ENCODE measurements around the gene PRKAB1.
A peak's percentile ranks its signal among the peaks of the same experiment; 100 is the strongest.
"Not testable (repeated sequence)": the region's sequence is repeated elsewhere in the genome, so short reads cannot be mapped to it uniquely, and the experiment has no call there.

PRKAB1 gene, protein sequence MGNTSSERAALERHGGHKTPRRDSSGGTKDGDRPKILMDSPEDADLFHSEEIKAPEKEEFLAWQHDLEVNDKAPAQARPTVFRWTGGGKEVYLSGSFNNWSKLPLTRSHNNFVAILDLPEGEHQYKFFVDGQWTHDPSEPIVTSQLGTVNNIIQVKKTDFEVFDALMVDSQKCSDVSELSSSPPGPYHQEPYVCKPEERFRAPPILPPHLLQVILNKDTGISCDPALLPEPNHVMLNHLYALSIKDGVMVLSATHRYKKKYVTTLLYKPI

DNA sequence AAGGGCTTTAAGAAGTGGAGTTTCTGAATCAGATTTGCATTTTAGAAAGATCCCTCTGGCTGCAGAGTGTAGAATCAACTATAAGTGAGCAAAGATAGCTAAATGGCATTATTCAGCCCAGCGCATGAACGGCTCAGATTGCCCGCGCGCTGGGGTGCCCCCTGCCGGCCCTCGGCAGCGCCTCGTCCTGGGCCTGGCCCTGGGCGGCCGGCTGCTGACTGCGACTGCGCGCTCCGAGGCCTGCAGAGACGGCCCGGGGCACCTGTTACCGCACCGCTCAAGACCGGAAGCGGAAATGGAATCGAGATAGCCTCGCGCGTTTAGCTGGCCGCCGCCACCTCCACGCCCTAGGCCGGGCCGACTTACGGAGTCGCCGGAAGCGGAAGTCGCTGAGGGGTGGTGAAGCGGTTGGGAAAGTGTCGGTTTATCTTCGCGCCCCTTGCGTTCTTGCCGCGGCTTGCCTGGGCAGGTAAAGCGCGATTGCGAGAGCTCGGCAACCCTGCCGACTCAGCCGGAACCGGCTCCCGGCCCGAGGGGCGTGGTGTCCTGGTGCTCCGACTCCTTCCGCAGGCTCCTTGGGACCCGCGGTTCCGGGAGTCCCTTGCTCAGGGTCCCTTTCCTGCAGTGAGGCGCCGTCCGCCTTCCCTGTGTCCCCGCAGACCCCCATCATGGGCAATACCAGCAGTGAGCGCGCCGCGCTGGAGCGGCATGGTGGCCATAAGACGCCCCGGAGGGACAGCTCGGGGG lies at the start of gene PRKAB1:
PRKAB1 (plus strand) TSS at position 557 of the 747 bp plus-strand sequence; CDS start at position 669, 112 bp downstream.
- DNase-seq (ENCODE audit: low read depth), result peak; percentile 89
- H3K4me3 ChIP-seq (ENCODE audit: low read depth, low read length), result peak within 1 kb of the TSS; percentile 98

DNA sequence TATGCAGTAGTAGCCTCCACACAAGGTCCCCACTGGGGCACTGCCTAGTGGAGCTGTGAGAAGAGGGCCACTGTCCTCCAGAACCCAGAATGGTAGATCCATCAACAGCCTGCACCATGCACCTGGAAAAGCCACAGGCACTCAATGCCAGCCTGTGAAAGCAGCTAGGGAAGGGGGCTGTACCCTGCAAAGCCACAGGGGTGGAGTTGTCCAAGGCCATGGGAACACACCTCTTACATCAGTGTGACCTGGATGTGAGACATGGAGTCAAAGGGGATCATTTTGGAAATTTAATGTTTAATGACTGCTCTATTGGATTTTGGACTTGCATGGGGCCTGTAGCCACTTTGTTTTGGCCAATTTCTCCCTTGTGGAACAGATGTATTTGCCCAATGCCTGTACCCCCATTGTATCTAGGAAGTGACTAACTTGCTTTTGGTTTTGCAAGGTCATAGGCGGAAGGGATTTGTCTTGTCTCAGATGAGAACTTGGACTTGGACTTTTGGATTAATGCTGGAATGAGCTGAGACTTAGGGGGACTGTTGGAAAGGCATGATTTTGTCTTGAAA lies 49.5 kb upstream of the PRKAB1 start:
- DNase-seq (ENCODE audit: low read depth); H3K4me3 ChIP-seq (ENCODE audit: low read depth, low read length): not testable (repeated sequence)

DNA sequence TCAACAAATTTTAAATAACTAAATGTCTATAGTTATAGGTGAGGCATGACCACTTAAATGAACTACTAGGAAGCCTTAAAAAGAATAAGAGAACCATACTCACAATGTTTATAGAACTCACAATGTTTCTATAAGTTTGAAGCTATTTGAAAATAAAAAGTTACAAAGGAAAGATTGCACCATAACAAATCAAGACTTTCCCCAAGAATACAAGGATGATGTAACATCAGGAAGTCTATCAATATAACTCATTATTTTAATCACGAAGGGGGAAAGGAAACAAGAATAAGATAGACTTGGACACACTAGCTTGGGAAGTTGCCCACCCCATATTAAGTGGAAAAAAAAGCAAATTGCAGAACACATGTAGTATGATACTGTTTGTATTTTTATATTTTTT lies 47.4 kb upstream of the PRKAB1 start:
- no peak for DNase-seq (ENCODE audit: low read depth)
- no peak overlapping the region for H3K4me3 ChIP-seq (ENCODE audit: low read depth, low read length)

DNA sequence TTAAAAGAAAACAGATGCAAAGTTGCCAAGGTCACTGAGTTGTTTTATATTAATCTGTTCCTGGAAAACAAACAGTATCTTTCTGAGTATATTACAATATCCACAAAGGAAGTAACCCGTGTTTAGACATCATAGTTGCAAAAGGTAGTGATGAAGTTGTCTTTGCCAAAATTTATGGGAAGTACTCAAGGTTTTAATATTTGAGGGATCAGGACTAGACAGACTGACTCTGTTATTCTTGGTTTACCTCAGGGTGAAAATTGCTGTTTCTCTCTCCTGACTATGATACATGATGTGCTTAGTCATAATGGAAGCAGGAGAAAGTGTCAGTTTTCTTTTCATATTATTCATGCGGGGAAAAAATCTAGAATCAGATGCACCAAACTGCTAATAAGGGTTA lies 46.1 kb upstream of the PRKAB1 start:
- no peak overlapping the region for H3K4me3 ChIP-seq (ENCODE audit: low read depth, low read length)
- DNase-seq (ENCODE audit: low read depth), result no peak

DNA sequence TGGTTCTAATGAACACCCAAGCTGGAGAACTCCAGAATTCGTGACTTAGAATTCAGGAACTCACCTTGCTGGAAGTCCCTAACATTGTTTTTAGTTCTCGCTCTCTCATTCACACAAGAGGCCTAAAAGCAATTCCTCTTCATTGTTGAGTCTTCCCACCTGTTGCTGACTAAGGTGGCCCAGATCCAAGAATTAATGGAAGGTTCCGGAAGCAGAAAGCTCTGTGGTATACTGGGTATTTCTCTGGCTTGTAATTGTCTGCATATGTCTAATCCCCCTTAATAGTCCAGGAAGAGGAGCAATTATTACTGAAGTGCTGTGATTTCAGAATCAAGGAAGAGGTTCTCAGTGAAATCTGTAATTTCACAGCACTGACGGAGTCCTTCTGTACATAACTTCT lies 43.0 kb upstream of the PRKAB1 start:
- no peak overlapping the region for H3K4me3 ChIP-seq (ENCODE audit: low read depth, low read length)
- no peak for DNase-seq (ENCODE audit: low read depth)

DNA sequence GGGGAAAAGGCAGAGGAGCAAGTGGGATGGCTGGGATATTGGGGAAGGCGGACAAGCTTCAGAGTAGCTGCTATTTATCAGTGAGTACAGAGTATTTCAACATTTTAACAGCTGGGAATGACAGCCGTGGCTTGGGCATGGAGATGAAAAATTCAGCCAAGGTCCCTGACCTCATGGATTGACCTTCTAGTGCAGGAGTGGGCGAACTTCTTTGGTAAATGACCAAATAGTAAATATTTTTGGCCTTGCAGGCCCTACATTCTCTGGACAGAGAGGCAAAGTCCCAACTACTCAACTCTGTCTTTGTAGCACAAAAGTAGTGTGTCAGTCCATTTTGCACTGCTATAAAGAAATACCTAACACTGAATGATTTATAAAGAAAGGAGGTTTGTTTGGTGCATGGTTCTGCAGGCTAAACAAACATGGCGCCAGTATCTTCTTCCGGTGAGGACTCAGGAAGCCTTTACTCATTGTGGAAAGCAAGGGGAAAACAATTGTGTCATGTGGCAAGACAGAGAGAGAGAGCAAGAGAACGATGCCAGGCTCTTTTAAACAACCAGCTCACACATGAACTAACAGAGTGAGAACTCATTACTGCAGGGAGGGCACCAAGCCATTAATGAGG lies 40.8 kb upstream of the PRKAB1 start:
- no peak for DNase-seq (ENCODE audit: low read depth)
- no peak overlapping the region for H3K4me3 ChIP-seq (ENCODE audit: low read depth, low read length)

DNA sequence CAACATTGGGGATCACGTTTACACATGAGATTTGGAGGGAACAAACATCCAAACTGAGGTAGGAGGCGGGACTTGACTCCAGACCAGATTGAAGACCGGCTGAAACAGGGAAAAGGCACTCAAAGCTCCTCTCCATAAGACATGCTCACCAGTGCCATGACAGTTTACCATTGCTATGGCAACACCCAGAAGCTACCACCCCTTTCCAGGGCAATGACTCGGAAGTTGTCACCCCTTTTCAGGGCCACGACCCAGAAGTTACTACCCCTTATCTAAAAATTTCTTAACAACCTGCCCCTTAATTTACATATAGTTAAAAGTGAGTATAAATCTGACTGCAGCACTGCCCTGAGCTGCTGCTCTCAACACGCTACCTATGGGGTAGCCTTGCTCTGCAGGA lies 40.2 kb upstream of the PRKAB1 start:
- DNase-seq (ENCODE audit: low read depth), result no peak
- H3K4me3 ChIP-seq (ENCODE audit: low read depth, low read length), result no peak overlapping the region

DNA sequence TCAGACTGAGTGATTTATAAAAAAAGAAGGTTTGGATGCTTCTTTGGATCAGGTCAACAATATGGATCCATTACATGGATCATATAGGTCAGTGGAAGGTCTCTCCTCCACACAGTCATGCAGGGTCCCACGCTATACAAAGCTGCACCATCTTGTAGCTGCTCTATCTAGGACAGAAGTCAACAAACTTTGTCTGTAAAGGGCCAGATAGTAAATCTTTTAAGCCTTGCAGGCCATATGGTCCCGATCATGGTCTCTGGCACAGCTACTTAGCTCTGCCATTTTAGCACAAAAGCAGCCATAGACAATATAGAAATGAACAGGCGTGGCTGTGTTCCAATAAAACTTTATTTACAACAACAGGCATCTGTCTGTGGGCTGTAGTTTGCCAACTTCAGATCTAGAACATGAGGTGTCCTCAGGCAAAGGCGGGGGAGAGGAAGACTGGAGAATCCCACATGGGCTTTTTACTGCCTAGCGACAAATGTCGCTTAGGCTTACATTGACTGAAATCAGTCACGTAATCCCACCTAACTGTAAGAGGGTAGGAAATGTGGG lies 37.6 kb upstream of the PRKAB1 start:
- no peak for DNase-seq (ENCODE audit: low read depth)
- H3K4me3 ChIP-seq (ENCODE audit: low read depth, low read length), result no peak overlapping the region

DNA sequence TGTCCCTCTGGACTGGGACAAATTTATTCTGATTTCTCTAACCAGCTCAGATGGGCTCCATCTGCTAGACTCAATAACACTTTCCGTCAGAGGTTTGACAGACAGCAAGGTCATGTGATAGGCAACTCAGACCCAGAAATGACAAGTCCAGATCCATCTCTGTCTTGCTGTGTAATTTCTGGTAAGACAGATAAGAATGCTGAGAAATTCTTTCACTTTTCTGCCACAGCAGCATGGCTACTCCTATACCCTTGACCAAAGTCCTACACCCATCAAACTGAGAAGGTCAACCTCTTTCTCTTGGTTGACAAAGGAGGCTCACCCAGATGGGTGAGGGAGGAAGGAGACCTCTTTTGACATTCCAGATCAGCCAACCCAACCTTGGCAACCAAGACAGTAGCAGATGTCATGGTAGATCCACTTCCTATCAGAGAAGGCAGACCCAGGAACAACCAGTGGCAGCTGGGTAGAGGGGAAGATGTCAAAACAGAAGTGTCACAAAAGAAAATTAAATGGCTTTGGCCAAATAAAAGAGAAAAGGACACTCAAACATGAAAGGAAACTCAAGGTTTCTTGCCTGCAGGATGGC lies 36.9 kb upstream of the PRKAB1 start:
- no peak for DNase-seq (ENCODE audit: low read depth)
- no peak overlapping the region for H3K4me3 ChIP-seq (ENCODE audit: low read depth, low read length)

DNA sequence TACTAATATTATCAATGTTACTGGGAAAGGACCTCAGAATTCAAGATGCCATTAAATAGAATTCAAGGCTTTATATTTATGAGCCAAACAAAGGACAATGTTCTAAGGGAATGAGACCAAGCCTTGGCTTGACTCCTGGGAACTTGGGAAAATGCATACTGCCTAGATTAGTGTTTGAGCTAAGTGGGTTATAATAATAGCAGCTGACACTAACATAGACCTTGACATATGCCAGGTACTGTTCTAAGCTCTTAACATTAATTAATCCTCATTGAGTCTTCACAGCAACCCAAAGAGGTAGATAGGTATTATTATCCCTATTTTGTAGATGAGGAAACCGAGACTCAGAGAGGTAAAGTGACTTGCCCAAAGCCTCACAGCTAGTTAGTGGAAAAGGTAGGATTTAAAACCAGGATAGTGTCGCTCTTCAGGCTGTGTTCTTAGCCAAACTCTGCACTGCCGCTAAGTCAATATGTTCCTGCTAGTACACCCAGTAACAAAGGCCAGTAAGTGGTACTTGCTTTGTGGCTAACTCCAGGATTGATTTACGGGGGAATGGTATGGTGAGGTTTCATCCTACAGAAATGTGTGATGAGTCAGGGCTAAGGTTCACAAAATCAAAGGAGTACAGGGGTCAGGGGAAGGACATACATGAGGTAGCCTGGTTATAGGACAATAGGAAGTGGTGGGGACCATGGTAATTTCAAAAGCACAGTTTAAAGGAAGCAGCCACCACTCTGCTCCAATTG lies 35.8 kb upstream of the PRKAB1 start:
- peak; percentile 24 for DNase-seq (ENCODE audit: low read depth)
- H3K4me3 ChIP-seq (ENCODE audit: low read depth, low read length), result no peak overlapping the region

DNA sequence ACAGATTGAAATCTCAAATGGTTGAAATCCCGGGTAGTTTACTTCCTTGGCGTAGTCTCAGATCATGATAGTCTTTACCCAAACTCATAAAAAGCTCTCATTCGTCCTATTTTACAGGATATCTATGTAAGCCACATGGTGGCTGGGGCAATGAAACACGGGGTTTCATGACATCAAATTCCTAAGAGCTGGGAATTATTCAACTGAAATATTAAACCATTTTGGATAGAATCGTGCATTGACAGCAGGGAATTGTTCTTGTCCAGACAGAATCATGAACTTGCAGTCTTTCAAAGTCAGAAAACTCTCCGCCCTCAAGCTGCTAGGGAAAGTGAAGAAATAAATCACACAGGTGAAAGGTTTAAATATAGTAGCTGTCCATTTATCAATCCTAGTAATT lies 33.2 kb upstream of the PRKAB1 start:
- DNase-seq (ENCODE audit: low read depth), result no peak

DNA sequence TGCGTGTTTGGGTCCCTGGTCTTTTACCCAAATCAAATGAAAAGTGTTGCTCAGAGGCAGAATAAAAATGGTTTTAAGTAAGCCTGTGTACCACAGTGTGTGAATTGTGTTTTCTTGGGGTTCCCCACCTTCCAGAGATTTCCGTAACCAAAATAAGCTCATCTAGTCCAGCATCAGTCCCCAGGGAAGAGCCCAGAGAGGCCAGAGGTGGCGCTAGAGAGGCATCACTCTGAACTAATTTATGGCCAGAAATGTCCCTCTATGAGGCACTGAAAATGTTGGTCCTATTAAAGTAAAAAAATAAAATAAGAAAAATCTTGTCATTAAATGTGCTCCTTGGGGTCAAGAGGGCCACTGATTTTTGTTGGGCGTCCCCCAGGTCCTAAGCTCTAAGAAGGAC lies 24.9 kb upstream of the PRKAB1 start:
- no peak for DNase-seq (ENCODE audit: low read depth)
- H3K4me3 ChIP-seq (ENCODE audit: low read depth, low read length), result no peak overlapping the region

More for the DNA sequence above, 33.2 kb upstream of the PRKAB1 start:
- H3K4me3 ChIP-seq (ENCODE audit: low read depth, low read length), result no peak overlapping the region

DNA sequence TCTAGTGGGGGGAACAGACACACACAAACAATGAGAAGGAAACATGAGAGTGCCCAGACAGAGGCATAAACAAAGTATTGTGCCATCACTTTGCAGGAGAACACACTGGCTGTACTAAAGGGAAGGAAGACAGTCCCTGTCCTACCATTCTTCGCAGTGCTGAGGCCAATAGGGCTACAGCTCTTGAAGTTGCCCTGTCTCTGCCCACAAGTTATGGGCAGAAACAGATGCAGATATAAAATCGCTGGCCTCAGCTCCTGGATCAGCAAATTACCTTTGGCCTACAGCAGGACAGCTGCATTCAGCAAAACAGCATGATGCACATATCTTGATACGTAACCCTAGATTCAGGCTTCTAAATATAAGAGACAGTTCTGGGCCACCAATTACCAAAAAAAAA lies 23.0 kb upstream of the PRKAB1 start:
- DNase-seq (ENCODE audit: low read depth), result peak; percentile 17
- no peak overlapping the region for H3K4me3 ChIP-seq (ENCODE audit: low read depth, low read length)

DNA sequence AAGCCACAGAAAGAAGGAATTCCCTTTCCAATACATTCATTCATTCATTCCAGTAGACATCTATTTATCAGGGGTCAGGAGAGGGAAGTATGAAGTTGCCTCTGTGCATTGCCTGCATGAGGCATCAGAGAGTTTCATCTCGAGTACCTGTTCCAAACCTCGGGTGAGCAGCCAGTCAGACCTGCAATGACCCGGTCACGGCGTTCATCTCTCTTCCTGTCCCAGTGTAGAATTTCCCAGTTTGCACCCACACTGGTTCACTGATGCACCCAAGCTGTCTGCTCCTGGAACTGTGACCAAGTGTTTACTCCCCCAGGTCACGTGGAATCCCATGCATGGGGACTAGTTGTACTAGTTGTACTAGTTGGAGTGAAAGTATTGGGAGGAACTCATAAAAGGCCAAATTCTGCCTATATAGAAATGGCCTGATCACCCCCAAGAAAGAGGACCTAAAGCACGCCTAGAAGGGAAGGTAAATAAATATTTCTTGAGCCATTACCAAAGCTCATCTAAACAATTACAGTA lies 22.3 kb upstream of the PRKAB1 start:
- DNase-seq (ENCODE audit: low read depth), result no peak
- no peak overlapping the region for H3K4me3 ChIP-seq (ENCODE audit: low read depth, low read length)

DNA sequence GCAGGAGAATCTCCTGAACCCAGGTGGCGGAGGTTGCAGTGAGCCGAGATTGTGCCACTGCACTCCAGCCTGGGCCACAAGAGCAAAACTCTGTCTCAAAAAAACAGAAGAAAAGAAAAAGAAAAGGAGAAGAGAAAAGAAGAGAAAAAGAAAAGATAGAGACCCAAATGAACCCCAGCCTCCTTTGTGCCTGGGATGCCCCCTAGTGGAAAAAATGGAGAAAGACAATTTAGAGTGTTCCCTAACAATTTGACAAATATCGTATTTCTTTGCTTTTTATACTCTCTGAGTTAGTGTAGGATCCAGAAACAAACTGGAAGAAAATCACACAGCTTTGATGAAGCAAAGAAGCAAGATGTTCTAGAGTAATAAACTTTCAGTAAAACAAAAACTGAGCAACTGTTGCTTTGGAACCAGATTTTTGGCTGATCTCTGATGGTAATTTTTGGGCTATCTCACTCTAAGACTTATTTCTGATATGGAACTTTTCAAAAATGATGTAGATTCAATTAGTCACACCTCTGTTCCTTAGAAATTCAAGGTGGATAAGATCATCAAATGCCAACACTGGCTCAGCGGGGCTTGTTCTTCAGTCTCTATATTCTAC lies 18.6 kb upstream of the PRKAB1 start:
- DNase-seq (ENCODE audit: low read depth), result no peak
- H3K4me3 ChIP-seq (ENCODE audit: low read depth, low read length), result no peak overlapping the region

DNA sequence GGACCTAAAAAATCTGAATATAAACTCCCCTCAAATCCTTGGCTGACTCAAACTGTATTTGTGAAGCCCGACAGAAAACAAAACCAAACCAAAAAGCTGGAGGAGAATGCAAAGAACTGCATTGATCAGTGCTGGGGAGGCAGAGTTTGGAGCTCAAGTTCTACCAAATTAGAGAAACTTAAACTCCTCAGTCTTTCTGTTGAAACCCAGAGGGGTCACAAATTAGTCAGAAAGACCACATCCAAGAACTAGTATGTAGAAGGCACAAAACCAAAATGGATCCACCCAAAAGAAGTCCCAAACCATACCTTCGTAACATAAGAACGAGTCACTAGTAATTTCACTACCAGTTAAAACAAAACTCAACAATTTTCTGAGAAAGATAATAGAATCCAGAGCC lies 15.3 kb upstream of the PRKAB1 start:
- H3K4me3 ChIP-seq (ENCODE audit: low read depth, low read length), result no peak overlapping the region
- DNase-seq (ENCODE audit: low read depth), result no peak

DNA sequence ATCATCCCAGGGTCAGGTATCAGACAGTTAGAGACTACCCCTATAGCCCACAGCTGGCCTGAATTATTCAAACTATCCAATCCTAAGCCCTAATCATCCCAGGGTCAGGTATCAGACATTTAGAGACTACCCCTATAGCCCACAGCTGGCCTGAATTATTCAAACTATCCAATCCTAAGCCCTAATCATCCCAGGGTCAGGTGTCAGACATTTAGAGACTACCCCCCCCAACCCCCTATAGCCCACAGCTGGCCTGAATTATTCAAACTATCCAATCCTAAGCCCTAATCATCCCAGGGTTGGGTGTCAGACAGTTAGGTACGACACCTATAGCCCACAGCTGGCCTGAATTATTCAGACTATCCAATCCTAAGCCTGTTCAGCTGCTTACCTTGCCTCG lies 10.9 kb upstream of the PRKAB1 start:
- H3K4me3 ChIP-seq (ENCODE audit: low read depth, low read length); DNase-seq (ENCODE audit: low read depth): not testable (repeated sequence)

DNA sequence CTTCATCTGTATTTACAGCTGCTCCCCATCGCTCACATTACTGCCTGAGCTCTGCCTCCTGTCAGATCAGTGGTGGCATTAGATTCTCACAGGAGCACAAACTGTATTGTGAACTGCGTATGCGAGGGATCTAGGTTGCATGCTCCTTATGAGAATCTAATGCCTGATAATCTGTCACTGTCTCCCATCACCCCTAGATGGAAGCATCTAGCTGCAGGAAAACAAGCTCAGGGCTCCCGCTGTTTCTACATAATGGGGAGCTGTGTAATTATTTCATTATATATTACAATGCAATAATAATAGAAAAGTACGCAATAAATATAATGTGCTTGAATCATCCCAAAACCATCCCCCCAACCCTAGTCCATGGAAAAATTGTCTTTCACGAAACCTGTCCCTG lies 9.8 kb upstream of the PRKAB1 start:
- not testable (repeated sequence) for H3K4me3 ChIP-seq (ENCODE audit: low read depth, low read length)

More for the DNA sequence above, 9.8 kb upstream of the PRKAB1 start:
- not testable (repeated sequence) for DNase-seq (ENCODE audit: low read depth)
